ENCODE measurements around the gene BRCA2.

DNA sequence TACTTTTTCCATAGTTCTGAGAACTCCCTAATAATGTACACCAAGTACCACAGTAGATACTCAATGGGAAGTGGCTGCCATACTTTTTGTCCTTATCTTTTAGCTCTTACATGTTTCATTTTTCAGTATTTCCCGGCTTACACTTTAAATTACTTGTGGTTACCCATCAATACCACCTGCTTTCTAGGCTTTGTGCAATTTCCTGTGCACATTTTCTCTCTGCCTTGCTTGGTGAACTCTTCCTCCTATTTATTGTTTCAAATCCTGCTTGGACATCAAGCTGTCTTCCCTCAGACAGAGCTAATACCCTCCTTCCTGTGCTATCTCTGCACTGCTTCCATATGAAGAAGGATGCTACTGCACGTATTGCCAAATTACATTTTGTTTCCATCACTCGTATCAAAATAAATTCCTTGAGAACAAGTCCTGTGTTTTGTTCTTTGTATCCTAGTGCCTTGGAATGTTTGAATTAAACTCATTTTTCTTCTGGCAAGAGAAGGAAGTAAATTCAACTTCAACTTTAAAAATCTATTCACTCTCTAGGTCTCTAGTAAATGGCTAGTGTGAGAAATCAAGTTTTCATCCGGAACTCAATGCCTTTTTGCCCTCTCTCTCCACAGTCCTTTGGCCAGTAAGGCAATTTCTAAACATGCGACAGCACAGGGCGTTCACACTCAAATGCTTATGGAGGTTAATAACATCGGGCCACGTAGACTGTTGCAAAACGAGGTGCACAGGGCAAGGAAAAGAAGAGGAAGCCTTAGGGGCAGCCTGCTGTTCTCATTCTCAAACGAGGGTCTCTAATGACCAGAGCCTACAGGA, 5.8 kb upstream of the BRCA2 start:
- TF ChIP-seq, protein P1, sequence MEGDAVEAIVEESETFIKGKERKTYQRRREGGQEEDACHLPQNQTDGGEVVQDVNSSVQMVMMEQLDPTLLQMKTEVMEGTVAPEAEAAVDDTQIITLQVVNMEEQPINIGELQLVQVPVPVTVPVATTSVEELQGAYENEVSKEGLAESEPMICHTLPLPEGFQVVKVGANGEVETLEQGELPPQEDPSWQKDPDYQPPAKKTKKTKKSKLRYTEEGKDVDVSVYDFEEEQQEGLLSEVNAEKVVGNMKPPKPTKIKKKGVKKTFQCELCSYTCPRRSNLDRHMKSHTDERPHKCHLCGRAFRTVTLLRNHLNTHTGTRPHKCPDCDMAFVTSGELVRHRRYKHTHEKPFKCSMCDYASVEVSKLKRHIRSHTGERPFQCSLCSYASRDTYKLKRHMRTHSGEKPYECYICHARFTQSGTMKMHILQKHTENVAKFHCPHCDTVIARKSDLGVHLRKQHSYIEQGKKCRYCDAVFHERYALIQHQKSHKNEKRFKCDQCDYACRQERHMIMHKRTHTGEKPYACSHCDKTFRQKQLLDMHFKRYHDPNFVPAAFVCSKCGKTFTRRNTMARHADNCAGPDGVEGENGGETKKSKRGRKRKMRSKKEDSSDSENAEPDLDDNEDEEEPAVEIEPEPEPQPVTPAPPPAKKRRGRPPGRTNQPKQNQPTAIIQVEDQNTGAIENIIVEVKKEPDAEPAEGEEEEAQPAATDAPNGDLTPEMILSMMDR (IDR thresholded peaks at IDR 0.05): no peak
- no peak for TF ChIP-seq EZH2 (IDR thresholded peaks at IDR 0.05; ENCODE audit: borderline replicate concordance, insufficient read depth, low read depth, low read length, poor library complexity, severe bottlenecking)

Measured in B cell (primary cell).